HPDE6-E6E7 (cell line): ENCODE results near the gene ATP6V0A1.
"Not testable (repeated sequence)": the region's sequence is repeated elsewhere in the genome, so short reads cannot be mapped to it uniquely, and the experiment has no call there.

Experiments used
- DNase-seq: peaks from one replicate; pipeline ENCODE4 v3.0.0; 2011; ENCODE audit warnings: missing footprints; ENCODE audit errors: extremely low spot score

ATP6V0A1 gene

DNA sequence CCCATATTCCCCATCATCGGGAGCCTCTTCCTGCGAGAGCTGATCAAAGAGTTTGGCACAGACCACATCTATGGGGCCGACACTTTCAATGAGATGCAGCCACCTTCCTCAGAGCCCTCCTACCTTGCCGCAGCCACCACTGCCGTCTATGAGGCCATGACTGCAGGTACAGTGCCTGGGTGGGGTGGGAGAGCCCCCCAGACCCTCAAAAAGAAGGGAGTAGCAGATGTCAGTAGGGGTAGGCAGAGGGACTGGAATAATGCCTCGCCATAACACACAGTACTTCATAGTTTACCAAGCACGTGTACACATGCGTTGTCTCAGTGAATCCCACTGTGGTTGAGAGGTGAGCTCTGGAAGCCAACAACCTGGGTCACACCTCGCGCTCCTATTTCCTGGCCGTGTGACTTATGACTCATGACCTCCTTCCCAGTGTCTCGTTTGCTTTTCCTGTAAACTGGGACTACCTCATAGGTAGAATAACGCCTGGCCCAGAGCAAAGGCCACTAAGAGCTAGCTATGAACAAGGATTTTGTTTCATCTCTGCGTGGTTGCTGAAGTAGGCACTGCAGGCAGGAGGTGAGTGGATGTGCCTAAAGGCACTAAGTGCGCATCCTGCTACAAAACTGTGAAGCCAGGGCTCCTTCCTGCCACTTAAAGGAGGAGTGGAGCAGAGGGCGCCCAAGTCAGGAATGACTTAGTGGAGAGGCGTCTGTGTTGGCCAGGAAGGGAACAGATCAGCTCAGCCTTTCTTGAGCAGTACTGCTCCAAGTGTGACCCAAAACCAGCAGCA, 82.6 kb downstream of the ATP6V0A1 start:
- DNase-seq = no peak

DNA sequence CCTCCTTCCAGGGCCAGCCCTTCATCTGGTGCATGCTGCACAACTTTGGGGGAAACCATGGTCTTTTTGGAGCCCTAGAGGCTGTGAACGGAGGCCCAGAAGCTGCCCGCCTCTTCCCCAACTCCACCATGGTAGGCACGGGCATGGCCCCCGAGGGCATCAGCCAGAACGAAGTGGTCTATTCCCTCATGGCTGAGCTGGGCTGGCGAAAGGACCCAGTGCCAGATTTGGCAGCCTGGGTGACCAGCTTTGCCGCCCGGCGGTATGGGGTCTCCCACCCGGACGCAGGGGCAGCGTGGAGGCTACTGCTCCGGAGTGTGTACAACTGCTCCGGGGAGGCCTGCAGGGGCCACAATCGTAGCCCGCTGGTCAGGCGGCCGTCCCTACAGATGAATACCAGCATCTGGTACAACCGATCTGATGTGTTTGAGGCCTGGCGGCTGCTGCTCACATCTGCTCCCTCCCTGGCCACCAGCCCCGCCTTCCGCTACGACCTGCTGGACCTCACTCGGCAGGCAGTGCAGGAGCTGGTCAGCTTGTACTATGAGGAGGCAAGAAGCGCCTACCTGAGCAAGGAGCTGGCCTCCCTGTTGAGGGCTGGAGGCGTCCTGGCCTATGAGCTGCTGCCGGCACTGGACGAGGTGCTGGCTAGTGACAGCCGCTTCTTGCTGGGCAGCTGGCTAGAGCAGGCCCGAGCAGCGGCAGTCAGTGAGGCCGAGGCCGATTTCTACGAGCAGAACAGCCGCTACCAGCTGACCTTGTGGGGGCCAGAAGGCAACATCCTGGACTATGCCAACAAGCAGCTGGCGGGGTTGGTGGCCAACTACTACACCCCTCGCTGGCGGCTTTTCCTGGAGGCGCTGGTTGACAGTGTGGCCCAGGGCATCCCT, 84.8 kb downstream of the ATP6V0A1 start:
- no peak for DNase-seq

DNA sequence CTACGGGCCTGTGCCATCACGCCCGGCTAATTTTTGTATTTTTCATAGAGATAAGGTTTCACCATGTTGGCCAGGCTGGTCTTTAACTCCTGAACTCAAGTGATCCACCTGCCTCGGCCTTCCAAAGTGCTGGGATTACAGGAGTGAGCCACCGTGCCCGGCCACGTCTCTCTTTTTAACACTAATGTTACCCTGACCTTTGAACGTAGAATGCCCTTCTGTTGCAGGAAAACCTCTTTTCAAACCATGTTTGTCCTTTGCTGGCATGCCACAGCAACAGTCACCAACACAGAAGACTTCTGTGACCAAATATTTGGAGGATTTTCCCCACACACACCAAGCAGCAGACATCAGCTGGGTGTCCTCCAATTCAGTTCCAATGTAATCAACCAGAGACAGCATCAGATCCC, 86.2 kb downstream of the ATP6V0A1 start:
- no peak for DNase-seq

DNA sequence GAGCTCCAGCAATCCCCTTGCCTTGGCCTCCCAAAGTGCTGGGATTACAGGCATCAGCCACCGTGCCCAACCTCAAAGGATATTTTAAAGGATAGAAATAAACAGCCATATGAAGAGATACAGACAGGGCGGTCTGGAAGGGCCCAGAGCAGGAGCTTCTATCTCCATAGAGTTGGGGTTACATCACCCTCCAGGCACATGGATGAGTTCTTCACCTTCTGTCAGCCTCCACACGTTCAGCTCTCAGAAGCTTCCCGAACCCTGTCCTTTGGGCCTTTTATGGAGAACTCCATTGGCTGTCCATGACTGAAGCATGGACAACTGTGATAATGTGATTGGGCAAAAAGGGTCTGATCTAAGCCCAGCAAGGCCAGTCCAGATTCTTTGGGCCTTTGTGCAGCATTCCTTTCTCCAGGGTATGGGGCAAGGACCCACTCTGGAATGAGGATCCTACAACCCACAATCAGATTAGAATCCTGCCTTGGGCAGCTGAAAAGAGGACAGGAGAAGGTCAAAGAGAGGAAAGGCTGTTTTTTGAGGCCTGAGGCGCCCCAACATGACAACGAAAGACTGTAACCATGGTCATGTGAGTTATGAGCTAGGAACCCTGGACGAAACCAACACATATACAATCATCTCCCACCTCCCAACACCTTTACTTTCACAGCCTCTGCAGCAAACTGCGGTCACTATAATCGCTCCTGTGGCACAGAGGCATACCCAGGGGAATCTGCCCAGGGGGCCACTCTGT, 87.3 kb downstream of the ATP6V0A1 start:
- not testable (repeated sequence) for DNase-seq

DNA sequence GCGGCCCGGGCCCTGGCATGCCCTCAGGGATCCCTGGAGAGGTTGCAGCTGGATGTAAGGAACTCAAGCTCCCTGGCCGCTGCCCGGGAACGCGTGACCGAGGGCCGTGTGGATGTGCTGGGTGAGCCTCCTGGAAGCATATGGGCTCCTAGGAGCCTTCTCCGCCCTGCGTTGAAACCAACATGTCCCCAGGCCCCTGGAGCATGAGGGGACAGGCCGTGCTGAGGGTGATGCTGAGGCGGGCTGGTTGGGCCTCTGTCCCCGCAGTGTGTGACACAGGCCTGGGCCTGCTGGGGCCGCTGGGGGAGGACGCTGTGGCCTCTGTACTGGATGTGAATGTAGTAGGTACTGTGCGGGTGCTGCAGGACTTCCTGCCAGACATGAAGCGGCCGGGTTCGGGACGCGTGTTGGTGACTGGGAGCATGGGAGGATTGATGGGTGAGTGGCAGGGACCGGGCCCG, 88.4 kb downstream of the ATP6V0A1 start:
- DNase-seq = no peak

DNA sequence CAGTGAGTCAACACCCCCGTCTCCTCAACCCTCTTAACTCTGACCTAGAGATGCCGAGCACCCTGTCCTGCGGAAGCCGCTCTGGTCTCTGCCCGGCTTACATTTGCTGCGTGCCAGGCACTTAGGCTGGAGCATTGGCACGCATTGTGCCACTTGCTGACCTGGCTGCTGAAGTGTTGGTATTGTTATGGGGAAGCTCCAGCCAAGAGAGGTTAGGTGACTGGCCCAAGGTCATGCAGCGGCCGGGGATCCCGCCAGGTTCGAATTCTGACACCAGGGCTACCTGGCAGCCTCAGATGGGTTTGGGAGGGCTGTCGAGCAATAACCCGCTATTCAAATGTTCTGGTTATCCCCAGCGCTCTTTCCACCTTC, 89.0 kb downstream of the ATP6V0A1 start:
- DNase-seq = no peak

DNA sequence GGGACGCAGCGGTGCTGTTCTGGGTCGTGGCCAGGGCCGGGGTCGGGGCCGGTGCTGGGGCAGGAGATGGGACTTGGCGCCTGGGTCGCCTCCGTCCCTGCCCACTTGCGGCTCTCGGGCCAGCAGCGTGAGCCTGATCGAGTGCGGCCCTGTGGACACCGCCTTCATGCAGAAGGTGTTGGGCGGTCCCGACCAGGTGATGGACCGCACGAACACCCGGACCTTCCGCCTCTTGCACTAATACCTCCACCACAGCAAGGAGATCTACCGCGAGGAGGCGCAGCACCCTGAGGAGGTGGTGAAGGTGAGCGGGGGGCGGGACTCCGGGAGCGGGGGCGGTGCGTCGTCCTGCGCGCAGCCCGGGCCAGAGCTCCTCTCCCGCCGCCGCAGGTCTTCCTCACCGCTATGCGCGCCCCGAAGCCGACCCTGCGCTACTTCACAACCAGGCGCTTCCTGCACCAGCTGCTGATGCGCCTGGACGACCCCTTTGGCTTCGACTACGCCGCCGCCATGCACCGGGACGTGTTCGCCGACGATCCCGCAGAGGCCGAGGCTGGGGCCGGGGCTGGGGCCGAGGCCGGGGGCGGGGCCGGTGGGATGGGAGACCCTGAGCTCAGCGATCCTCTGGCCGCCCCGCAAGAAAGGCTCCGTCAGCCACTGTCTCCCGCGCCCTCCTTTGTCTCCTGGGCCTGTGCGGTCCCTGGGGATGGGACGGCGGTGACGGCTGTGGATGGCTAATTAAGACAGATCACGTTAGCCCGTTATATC, 89.6 kb downstream of the ATP6V0A1 start:
- peak; percentile 84 for DNase-seq

DNA sequence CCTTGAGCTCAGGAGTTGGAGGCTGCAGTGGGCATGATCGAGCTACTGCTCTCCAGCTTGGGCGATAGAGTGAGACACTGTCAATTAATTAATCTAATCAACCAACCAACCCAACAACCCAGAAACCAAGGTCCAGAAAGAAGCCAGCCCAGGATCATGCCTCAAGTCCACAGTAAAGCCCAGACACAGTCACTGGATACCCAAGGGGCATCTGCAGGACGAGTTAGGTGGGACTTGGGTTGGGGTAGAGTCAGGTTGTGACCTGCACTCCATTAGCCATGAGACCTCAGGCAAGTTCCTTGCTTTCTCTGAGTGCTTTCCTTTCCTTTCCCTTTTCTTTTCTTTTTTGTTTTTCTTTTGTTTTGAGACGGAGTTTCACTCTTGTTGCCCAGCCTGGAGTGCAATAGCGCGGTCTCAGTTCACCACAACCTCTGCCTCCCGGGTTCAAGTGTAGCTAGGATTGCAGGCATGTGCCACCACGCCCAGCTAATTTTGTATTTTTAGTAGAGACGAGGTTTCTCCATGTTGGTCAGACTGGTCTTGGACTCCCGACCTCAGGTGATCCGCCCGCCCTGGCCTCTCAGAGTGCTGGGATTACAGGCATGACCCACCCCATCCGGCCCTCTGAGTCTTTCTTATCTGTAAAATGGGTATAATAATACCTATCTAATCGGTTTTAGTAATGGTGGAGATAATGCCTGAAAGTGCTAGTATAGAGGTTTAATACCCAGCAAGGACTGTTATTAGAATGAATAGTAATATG, 90.5 kb downstream of the ATP6V0A1 start:
- no peak for DNase-seq

DNA sequence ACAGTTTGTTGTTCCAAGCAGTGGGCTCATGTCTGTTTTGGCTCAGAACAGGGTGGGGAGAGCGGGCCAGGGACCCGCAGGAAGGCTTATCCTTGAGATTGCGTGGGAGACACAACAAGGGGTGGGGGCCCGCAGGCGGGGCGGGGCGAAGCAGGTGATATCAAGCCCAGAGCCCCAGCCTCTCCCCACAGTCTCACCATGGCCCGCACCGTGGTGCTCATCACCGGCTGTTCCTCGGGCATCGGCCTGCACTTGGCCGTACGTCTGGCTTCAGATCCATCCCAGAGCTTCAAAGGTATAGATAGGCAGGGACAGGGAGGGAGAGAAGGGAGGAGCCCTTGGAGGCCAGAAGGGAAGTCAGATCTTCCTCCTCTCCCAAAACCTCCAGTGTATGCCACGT, 94.1 kb downstream of the ATP6V0A1 start, which contains the start of gene HSD17B1:
HSD17B1 (plus strand) TSS at position 188 of the 400 bp plus-strand sequence; CDS start at position 199, 11 bp downstream.
- not testable (repeated sequence) for DNase-seq

DNA sequence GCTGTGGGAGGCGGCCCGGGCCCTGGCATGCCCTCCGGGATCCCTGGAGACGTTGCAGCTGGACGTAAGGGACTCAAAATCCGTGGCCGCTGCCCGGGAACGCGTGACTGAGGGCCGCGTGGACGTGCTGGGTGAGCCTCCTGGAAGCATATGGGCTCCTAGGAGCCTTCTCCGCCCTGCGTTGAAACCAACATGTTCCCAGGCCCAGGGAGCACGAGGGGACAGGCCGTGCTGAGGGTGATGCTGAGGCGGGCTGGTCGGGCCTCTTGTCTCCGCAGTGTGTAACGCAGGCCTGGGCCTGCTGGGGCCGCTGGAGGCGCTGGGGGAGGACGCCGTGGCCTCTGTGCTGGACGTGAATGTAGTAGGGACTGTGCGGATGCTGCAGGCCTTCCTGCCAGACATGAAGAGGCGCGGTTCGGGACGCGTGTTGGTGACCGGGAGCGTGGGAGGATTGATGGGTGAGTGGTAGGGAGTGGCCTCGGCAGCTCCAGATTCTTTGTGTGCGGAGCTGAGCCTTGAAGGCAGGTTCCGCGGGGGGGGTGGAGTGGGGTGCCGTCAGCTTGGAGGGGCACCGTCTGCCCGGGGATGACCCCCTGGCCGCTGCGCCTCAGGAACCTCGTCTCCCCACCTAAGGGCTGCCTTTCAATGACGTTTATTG, 94.6 kb downstream of the ATP6V0A1 start:
- DNase-seq = peak; percentile 72

DNA sequence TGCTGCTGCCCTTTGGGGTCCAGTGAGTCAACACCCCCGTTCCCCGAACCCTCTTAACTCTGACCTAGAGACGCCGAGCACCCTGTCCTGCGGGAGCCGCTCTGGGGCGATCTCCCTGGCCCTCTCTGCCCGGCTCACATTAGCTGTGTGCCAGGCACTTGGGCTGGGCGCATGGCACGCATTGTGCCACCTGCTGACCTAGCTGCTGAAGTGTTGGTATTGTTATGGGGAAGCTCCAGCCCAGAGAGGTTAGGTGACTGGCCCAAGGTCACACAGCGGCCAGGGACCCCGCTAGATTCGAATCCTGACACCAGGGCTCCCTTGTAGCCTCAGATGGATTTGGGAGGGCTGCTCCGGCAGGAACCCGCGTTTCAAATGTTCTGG, 95.2 kb downstream of the ATP6V0A1 start:
- DNase-seq = no peak

DNA sequence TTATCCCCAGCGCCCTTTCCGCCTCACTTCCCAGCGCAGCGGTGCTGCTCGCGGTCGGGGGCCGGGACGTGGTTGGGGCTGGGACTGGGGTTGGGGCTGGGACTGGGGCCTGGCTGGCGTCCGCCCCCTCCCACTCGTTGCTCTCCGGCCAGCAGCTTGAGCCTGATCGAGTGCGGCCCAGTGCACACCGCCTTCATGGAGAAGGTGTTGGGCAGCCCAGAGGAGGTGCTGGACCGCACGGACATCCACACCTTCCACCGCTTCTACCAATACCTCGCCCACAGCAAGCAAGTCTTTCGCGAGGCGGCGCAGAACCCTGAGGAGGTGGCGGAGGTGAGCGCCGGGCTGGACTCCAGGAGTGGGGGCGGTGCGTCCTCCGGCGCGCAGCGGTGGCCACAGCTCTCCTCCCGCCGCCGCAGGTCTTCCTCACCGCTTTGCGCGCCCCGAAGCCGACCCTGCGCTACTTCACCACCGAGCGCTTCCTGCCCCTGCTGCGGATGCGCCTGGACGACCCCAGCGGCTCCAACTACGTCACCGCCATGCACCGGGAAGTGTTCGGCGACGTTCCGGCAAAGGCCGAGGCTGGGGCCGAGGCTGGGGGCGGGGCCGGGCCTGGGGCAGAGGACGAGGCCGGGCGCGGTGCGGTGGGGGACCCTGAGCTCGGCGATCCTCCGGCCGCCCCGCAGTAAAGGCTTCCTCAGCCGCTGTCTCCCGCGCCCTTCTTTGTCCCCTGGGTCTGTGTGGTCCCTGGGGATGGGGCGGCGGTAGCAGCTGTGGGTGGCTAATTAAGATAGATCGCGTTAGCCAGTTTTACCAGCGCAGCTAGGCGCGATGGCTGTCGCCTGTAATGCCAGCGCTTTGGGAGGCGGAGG, 95.8 kb downstream of the ATP6V0A1 start:
- DNase-seq = no peak

DNA sequence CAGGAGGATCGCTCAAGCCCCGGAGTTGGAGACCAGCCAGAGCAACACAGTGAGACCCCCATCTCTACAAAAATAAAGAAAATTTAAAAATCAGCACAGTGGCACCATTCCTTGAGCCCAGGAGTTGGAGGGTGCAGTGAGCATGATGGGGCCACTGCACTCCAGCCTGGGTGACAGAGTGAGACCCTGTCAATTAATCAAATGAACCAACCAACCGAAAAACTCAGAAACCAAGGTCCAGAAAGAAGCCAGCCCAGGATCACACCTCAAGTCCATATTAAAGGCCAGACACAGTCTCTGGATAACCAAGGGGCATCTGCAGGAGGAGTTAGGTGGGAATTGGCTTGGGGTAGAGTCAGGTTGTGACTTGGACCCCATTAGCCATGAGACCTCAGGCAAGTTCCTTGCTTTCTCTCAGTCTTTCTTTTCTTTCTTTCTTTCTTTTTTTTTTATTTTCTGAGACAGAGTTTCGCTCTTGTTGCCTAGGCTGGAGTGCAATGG, 96.5 kb downstream of the ATP6V0A1 start:
- DNase-seq = no peak

DNA sequence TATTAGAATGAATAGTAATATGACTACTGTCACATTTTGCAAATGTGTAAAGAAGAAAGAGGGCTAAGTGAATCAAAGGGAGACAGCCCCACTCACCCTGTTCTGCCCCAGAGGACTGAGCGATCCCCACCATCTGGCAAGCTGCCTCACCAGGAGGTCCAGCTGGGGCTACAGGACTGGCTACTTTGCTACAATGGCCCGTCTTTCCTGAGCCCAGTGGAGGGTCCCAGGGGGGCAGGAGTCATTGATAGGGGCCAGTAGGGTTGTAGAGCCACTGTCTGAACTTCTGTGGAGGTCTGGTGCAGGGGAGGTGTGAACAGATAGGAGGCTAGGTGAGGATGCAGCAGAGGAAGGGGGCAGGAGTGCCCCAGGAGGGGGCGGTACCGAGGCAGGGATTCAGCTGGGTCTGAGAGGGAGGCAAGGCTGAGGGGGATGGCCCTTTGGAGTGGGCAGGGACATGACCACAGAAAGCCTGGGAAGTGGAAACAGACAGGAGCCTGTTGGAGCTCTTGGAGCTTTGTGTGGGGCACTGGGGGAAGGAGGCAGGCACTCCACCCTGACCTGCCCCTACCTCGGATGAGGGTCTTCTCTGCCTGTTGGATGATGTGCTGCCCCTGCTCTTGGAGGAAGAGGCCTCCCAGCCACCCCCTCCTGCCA, 97.4 kb downstream of the ATP6V0A1 start:
- not testable (repeated sequence) for DNase-seq

DNA sequence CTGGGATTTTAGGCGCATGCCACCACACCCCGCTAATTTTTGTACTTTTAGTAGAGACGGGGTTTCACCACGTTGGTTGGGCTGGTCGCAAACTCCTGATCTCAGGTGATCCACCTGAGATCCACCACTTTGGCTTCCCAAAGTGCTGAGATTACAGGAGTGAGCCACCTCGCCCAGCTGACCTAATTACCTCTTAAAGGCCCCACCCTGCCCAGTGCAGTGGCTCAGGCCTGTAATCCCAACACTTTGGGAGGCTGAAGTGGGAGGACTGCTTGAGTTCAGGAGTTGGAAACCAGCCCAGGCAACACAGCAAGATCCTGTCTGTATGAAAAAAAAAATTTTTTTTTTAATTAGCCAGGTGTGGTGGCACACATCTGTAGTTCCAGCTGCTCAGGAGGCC, 100.4 kb downstream of the ATP6V0A1 start:
- no peak for DNase-seq

DNA sequence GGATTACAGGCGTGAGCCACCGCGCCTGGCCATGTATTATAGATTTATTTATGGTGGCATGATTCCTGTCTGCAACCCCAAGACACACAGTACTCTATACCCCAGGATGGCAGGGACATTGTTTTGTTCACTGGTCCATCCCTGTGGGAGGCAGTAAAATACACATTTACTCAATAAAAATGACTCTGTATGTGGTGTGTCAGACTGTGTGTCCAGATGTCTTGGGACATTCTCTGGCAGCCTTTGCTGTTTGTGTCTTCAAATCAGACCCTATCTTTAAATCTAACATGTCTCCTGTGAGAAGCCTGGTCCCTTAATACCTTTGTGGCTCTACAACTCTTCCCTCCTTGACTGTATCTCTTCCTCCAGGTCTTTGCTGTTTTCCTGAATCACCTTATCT, 101.6 kb downstream of the ATP6V0A1 start:
- no peak for DNase-seq

DNA sequence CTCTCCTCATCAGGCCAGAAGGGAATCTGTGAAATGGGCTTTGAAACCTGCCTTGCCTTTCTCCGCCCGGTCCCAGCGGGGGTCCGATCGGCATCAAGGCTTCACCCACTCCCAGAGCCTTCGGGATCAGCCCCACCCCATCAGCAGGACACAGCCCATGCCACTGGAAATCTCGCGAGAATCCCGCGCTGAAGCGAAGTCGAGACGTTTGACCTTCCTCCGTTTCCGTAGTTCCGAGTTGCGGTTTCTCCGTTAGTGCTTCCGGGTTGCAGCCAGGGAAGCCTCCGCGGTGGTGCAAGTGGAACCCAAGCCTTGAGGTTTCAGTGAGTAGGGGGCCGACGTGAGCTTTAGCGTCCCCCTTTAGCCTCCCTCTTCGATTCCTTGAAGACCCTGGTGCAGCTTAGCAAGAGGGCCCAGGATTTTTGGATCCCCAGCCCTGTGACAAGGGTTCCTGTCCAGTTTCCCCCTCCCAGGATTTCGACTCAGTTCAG, 103.3 kb downstream of the ATP6V0A1 start, which contains the start of gene COASY:
COASY (plus strand) TSS at position 252 of the 491 bp plus-strand sequence. CDS start 475 bp downstream, outside the sequence.
- DNase-seq = peak; percentile 99
